ENCODE data around the gene MST1R.

The MST1R gene

DNA sequence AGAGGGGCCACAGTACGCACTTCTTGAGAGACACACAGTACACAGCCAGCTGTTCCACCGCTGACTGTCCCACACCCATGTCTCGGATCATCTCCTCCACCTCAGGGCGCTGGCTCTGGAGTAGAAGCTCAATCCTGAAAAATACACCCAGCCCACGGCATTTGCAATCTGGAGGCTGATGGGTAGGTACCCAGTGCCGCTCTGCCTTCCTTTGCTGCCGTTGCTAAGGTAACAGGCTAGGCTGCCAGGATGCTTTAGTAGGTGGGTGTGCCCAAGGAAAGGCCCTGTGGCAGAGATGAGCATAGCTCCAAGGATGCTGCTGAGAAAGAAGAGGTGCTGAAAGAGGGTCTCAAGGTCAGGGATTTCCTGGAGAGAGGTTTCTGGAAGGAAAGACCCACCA is 61.9 kb downstream of the MST1R start:
- DNase-seq (ENCODE audit: low read depth) = no peak
- no peak overlapping the region for H3K4me3 ChIP-seq (ENCODE audit: low read depth, low read length)
- no peak for TF ChIP-seq POLR2A (IDR thresholded peaks at IDR 0.05; ENCODE audit: extremely low read depth, insufficient read length)
- TF ChIP-seq MAX (IDR thresholded peaks at IDR 0.05; ENCODE audit: low read depth, low read length) = no peak

DNA sequence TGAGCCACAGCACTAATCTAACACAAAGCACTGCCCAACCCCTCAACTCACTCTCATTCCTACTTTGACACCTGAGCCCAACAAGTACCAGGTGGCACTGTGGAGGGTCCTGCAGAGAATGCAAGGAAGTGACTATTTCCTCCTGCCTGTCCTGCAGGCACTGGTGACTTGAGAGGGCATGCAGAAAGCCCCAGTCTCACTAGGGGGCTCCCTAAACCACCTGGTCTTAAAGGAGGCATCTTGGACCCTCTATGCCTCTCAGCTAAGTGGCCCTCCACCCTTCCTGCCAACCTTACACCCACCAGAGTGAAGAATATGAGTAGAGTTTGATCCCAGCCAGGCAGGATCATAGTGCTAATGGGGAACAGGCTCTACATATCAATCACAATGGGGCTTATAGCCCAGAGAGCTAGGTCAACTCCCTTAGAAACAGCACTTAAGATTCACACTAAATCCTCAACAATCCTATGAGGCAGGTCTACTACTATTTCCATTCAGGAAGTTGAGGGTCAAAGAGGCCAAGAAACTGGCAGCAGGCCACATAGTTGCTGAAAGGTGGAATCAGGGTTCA is 62.5 kb downstream of the MST1R start:
- DNase-seq (ENCODE audit: low read depth) = peak; percentile 66
- H3K4me3 ChIP-seq (ENCODE audit: low read depth, low read length) = no peak overlapping the region
- TF ChIP-seq POLR2A (IDR thresholded peaks at IDR 0.05; ENCODE audit: extremely low read depth, insufficient read length) = no peak
- TF ChIP-seq MAX (IDR thresholded peaks at IDR 0.05; ENCODE audit: low read depth, low read length) = peak; percentile 35; the same call in 1 of the 2 replicates
- peak; percentile 69 for TF ChIP-seq CTCF (IDR thresholded peaks at IDR 0.05; ENCODE audit: low read depth, low read length)

- TF ChIP-seq CTCF (IDR thresholded peaks at IDR 0.05; ENCODE audit: low read depth, low read length) (no peak), MAX (IDR thresholded peaks at IDR 0.05; ENCODE audit: low read depth, low read length) (no peak), MYC (IDR thresholded peaks at IDR 0.05; ENCODE audit: low read depth, low read length) (no peak), POLR2A (IDR thresholded peaks at IDR 0.05; ENCODE audit: extremely low read depth, insufficient read length) (no peak)
- DNase-seq (ENCODE audit: low read depth) = no peak
- no peak overlapping the region for H3K4me3 ChIP-seq (ENCODE audit: low read depth, low read length)
Observed at GRCh38 chr3:49840388-49840787, 63.3 kb downstream of the MST1R start.

- H3K4me3 ChIP-seq (ENCODE audit: low read depth, low read length) = no peak overlapping the region
- DNase-seq (ENCODE audit: low read depth) = peak; percentile 82
- TF ChIP-seq CTCF (IDR thresholded peaks at IDR 0.05; ENCODE audit: low read depth, low read length) (peak; percentile 82), MYC (IDR thresholded peaks at IDR 0.05; ENCODE audit: low read depth, low read length) (no peak; the same call in 1 of the 2 replicates), MAX (IDR thresholded peaks at IDR 0.05; ENCODE audit: low read depth, low read length) (peak; percentile 73; the same call in 1 of the 2 replicates)
Observed at GRCh38 chr3:49839193-49839809, 64.4 kb downstream of the MST1R start.

All from NB4 (cell line).